HCT116 (cell line): ENCODE measurements around the gene EBI3. TPM values are rescaled to one million over a fixed set of nuclear protein-coding genes. Genes with fewer than 3 reads are reported as not detected.
"Not testable (repeated sequence)": the region's sequence is repeated elsewhere in the genome, so short reads cannot be mapped to it uniquely, and the experiment has no call there.

ENCODE experiments used
- ATAC-seq: fragments of 200-7000 bp; cut with Tn5 transposase; 2 replicates; pipeline ENCODE4 v1.9.1; 2020; ENCODE audit warnings: mild to moderate bottlenecking, moderate library complexity
- BruUV-seq: library from RNA; stranded (reverse); fragments of 400-500 nt; replicated peaks from 2 replicates; lab custom pipeline; 2021; lab: Mats Ljungman, UMichigan
- CTCF ChIA-PET: fragments of 300-600 bp; sonication (Branson Sonifier 250); formaldehyde crosslinking; loops from one replicate; lab custom pipeline; 2021; ENCODE audit warnings: antibody characterized with exemption; lab: Charles Lee
- POLR2A ChIA-PET: fragments of 300-600, 350-600 bp; sonication (Branson Sonifier 250); formaldehyde crosslinking; loops from one replicate; lab custom pipeline; 2021; ENCODE audit warnings: antibody characterized with exemption; lab: Charles Lee
- RAD21 ChIA-PET, 2 experiments: fragments of 300-600 bp; sonication (Branson Sonifier 250); formaldehyde crosslinking; loops; one replicate each; lab custom pipeline; 2023; ENCODE audit warnings: low total read pairs in 2 of 2; ENCODE audit not compliant: uncharacterized antibody in 2 of 2, unreplicated experiment in 2 of 2, low non-redundant PET in 1 of 2; lab: Charles Lee
- DNase-seq: peaks from one replicate; pipeline ENCODE4 v3.0.0-alpha.2; 2010; ENCODE audit warnings: low read depth, low spot score
- H2AFZ ChIP-seq: fragments of 200-600 bp; shearing (Covaris generic), sonication (generic); 2 replicates; pipeline ENCODE4 v1.6.1; 2017; ENCODE audit warnings: low read depth, mixed run types, mixed read lengths, antibody characterized with exemption, low read length; ENCODE audit not compliant: poor library complexity, severe bottlenecking
- H3K27ac ChIP-seq: 2 replicates; pipeline ENCODE4 v1.5.1; 2012; ENCODE audit warnings: low read depth, low read length
- H3K27me3 ChIP-seq: fragments of 200-600 bp; sonication (generic); 2 replicates; pipeline ENCODE4 v1.6.1; 2016; ENCODE audit warnings: mixed run types, low read length, mixed read lengths; ENCODE audit not compliant: insufficient read depth
- H3K36me3 ChIP-seq, 2 experiments: fragments of 200-500 bp in 1 of 2; fragments of 200-600 bp in 1 of 2; sonication (Bioruptor generic) in 1 of 2; sonication (generic) in 1 of 2; 2 replicates each; pipeline versions ENCODE4 v1.5.1 to v1.6.1; 2014 to 2016; ENCODE audit warnings: low read length in 2 of 2, inconsistent platforms in 1 of 2, mixed read lengths in 1 of 2, mixed run types in 1 of 2; ENCODE audit not compliant: insufficient read depth in 2 of 2, control insufficient read depth in 1 of 2
- H3K4me1 ChIP-seq, 2 experiments: fragments of 200-600 bp in 1 of 2; sonication (generic) in 1 of 2; 2 replicates each; pipeline versions ENCODE4 v1.5.1 to v1.6.1; 2012 to 2017; ENCODE audit warnings: low read length in 2 of 2, inconsistent platforms in 1 of 2, mild to moderate bottlenecking in 1 of 2, mixed read lengths in 1 of 2, mixed run types in 1 of 2, moderate library complexity in 1 of 2; ENCODE audit not compliant: insufficient read depth in 2 of 2, control insufficient read depth in 1 of 2
- H3K4me2 ChIP-seq: fragments of 200-600 bp; sonication (generic); 2 replicates; pipeline ENCODE4 v1.6.1; 2017; ENCODE audit warnings: mixed run types, low read length, mixed read lengths
- H3K4me3 ChIP-seq, 2 experiments: fragments of 200-600 bp in 1 of 2; sonication (generic) in 1 of 2; replicated peaks in 1 of 2; 2 replicates each; pipeline ENCODE4 v1.5.1; 2011 to 2016; ENCODE audit warnings: low read length in 2 of 2, control low read depth in 1 of 2, low read depth in 1 of 2, mild to moderate bottlenecking in 1 of 2, mixed read lengths in 1 of 2, mixed run types in 1 of 2
- H3K79me2 ChIP-seq: fragments of 200-600 bp; sonication (generic); 2 replicates; pipeline ENCODE4 v1.6.1; 2017; ENCODE audit warnings: mild to moderate bottlenecking, mixed run types, low read length, moderate library complexity, mixed read lengths; ENCODE audit not compliant: insufficient read depth
- H3K9ac ChIP-seq: fragments of 200-600 bp; sonication (generic); 2 replicates; pipeline ENCODE4 v1.6.1; 2016; ENCODE audit warnings: low read length, mixed read lengths
- H3K9me2 ChIP-seq: fragments of 200-600 bp; sonication (generic), shearing (Covaris generic); 2 replicates; pipeline ENCODE4 v1.6.1; 2017; ENCODE audit warnings: mixed run types, mild to moderate bottlenecking, moderate library complexity; ENCODE audit not compliant: insufficient read depth
- H3K9me3 ChIP-seq, 2 experiments: fragments of 200-500 bp in 1 of 2; fragments of 200-600 bp in 1 of 2; sonication (Bioruptor generic) in 1 of 2; sonication (generic) in 1 of 2; 2 replicates each; pipeline ENCODE4 v1.6.1; 2014 to 2017; ENCODE audit warnings: low read length in 2 of 2, mixed read lengths in 2 of 2, inconsistent platforms in 1 of 2, low read depth in 1 of 2, mild to moderate bottlenecking in 1 of 2, mixed run types in 1 of 2, moderate library complexity in 1 of 2; ENCODE audit not compliant: control insufficient read depth in 1 of 2, insufficient read depth in 1 of 2
- H4K20me1 ChIP-seq: fragments of 200-600 bp; sonication (generic), shearing (Covaris generic); 2 replicates; pipeline ENCODE4 v1.6.1; 2017; ENCODE audit warnings: mixed run types, mild to moderate bottlenecking, moderate library complexity; ENCODE audit not compliant: insufficient read depth
- EGR1 ChIP-seq: IDR thresholded peaks from 2 replicates; pipeline ENCODE4 v1.6.1; 2012; ENCODE audit warnings: low read depth
- ELF1 ChIP-seq: IDR thresholded peaks from 2 replicates; pipeline ENCODE4 v1.6.1; 2012; ENCODE audit warnings: low read depth, borderline replicate concordance
- EZH2 ChIP-seq: fragments of 200-600 bp; sonication (generic); IDR thresholded peaks from 2 replicates; pipeline ENCODE4 v1.6.1; 2017; ENCODE audit warnings: antibody characterized with exemption, mixed run types
- JUND ChIP-seq: IDR thresholded peaks from 2 replicates; pipeline ENCODE4 v1.6.1; 2012
- POLR2A ChIP-seq: IDR thresholded peaks from 2 replicates; pipeline ENCODE4 v1.7.0; 2011; ENCODE audit warnings: borderline replicate concordance; ENCODE audit not compliant: insufficient read depth, insufficient read length; ENCODE audit errors: extremely low read depth
- POLR2AphosphoS5 ChIP-seq: IDR thresholded peaks from 2 replicates; pipeline ENCODE4 v1.6.1; 2011; ENCODE audit warnings: mild to moderate bottlenecking, low read depth, low read length, moderate library complexity
- RAD21 ChIP-seq: IDR thresholded peaks from 2 replicates; pipeline ENCODE4 v1.6.1; 2012; ENCODE audit warnings: low read depth, mild to moderate bottlenecking
- SP1 ChIP-seq: IDR thresholded peaks from 2 replicates; pipeline ENCODE4 v1.6.1; 2012; ENCODE audit warnings: low read depth
- SRF ChIP-seq: IDR thresholded peaks from 2 replicates; pipeline ENCODE4 v1.6.1; 2012; ENCODE audit warnings: low read depth
- TCF7L2 ChIP-seq: IDR thresholded peaks from 2 replicates; pipeline ENCODE4 v1.7.0; 2011; ENCODE audit warnings: borderline replicate concordance, inconsistent platforms; ENCODE audit not compliant: insufficient read depth, insufficient read length; ENCODE audit errors: extremely low read depth
- YY1 ChIP-seq: IDR thresholded peaks from 2 replicates; pipeline ENCODE4 v1.6.1; 2011; ENCODE audit warnings: low read length, low read depth, moderate library complexity, mild to moderate bottlenecking; ENCODE audit not compliant: insufficient replicate concordance; ENCODE audit errors: extremely low read depth
- ZNF274 ChIP-seq: fragments of 200-500 bp; sonication (Bioruptor generic); IDR thresholded peaks from 2 replicates; pipeline ENCODE4 v1.6.1; 2014; ENCODE audit warnings: mild to moderate bottlenecking, low read depth, low read length, inconsistent platforms
- intact Hi-C: fragments of 100-400 bp; cut with micrococcal nuclease; formaldehyde crosslinking; loops from 2 replicates; pipeline ENCODE4 v1.10.0; 2022
- total RNA-seq: library from RNA; stranded (reverse); gene quantifications from one replicate; pipeline ENCODE4 v1.2.1, GENCODE V29; 2021; ENCODE audit not compliant: unreplicated experiment
- TF ChIP-seq, protein P1 (sequence below): IDR thresholded peaks from 2 replicates; pipeline ENCODE4 v1.6.1; 2012
- TF ChIP-seq, protein P2 (sequence below): IDR thresholded peaks from 2 replicates; pipeline ENCODE4 v1.6.1; 2011; ENCODE audit warnings: mild to moderate bottlenecking, low read length, moderate library complexity; ENCODE audit not compliant: insufficient replicate concordance; ENCODE audit errors: extremely low read depth
- TF ChIP-seq, protein P3 (sequence below): IDR thresholded peaks from 2 replicates; pipeline ENCODE4 v1.6.1; 2012; ENCODE audit warnings: low read depth
- TF ChIP-seq, protein P4 (sequence below): IDR thresholded peaks from 2 replicates; pipeline ENCODE4 v1.6.1; 2012

EBI3 gene
- total RNA-seq, 1 experiment from 2014 or later, result 1.2 TPM

DNA sequence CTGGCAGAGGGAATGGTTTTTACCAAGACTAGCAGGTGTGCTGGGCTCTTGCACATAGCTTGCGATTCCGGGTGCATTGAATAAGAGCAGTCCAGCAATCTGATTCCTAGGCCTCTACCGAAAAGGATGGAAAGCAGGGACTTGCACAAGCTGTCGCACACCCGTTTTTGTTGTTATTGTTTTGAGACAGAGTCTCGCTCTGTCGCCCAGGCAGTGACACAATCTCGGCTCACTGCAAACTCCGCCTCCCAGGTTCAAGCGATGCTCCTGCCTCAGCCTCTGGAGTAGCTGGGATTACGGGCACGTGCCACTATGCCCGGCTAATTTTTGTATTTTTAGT, 5.5 kb downstream of the EBI3 start:
- ATAC-seq (no peak), DNase-seq (no peak)
- no peak overlapping the region for H3K4me2 ChIP-seq
- no peak overlapping the region for H3K27ac ChIP-seq
- H3K27me3 ChIP-seq, result no peaks in the 10 kb centered on the region
- H2AFZ ChIP-seq, result no peak overlapping the region
- H3K9me3 ChIP-seq, result no peaks in the 10 kb centered on the region
- H3K79me2 ChIP-seq, result no peaks in the 10 kb centered on the region
- no peaks in the 10 kb centered on the region for H3K36me3 ChIP-seq
- no peaks in the 10 kb centered on the region for H4K20me1 ChIP-seq
- RAD21 ChIA-PET, result no interaction called here
- H3K9me2 ChIP-seq, result no peaks in the 10 kb centered on the region
- no peak overlapping the region for H3K4me3 ChIP-seq
- no peak overlapping the region for H3K9ac ChIP-seq
- POLR2A ChIA-PET, result no interaction called here
- peaks cover 0 to 13% of the 10 kb centered on the region in 2 experiments; a peak in 2 of 4 replicates for H3K4me1 ChIP-seq
- CTCF ChIA-PET, result no interaction called here
- no TSS peak for BruUV-seq
- intact Hi-C loops, result no loop called here
- TF ChIP-seq RAD21 (no peak), POLR2A (no peak), SRF (no peak), ELF1 (no peak), JUND (no peak), EZH2 (no peak), YY1 (no peak), SP1 (no peak), EGR1 (no peak), TCF7L2 (no peak), POLR2AphosphoS5 (no peak), ZNF274 (no peak)
- TF ChIP-seq, protein P1, sequence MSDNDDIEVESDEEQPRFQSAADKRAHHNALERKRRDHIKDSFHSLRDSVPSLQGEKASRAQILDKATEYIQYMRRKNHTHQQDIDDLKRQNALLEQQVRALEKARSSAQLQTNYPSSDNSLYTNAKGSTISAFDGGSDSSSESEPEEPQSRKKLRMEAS, result no peak
- TF ChIP-seq, protein P2, sequence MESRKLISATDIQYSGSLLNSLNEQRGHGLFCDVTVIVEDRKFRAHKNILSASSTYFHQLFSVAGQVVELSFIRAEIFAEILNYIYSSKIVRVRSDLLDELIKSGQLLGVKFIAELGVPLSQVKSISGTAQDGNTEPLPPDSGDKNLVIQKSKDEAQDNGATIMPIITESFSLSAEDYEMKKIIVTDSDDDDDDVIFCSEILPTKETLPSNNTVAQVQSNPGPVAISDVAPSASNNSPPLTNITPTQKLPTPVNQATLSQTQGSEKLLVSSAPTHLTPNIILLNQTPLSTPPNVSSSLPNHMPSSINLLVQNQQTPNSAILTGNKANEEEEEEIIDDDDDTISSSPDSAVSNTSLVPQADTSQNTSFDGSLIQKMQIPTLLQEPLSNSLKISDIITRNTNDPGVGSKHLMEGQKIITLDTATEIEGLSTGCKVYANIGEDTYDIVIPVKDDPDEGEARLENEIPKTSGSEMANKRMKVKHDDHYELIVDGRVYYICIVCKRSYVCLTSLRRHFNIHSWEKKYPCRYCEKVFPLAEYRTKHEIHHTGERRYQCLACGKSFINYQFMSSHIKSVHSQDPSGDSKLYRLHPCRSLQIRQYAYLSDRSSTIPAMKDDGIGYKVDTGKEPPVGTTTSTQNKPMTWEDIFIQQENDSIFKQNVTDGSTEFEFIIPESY, result no peak
- TF ChIP-seq, protein P3, sequence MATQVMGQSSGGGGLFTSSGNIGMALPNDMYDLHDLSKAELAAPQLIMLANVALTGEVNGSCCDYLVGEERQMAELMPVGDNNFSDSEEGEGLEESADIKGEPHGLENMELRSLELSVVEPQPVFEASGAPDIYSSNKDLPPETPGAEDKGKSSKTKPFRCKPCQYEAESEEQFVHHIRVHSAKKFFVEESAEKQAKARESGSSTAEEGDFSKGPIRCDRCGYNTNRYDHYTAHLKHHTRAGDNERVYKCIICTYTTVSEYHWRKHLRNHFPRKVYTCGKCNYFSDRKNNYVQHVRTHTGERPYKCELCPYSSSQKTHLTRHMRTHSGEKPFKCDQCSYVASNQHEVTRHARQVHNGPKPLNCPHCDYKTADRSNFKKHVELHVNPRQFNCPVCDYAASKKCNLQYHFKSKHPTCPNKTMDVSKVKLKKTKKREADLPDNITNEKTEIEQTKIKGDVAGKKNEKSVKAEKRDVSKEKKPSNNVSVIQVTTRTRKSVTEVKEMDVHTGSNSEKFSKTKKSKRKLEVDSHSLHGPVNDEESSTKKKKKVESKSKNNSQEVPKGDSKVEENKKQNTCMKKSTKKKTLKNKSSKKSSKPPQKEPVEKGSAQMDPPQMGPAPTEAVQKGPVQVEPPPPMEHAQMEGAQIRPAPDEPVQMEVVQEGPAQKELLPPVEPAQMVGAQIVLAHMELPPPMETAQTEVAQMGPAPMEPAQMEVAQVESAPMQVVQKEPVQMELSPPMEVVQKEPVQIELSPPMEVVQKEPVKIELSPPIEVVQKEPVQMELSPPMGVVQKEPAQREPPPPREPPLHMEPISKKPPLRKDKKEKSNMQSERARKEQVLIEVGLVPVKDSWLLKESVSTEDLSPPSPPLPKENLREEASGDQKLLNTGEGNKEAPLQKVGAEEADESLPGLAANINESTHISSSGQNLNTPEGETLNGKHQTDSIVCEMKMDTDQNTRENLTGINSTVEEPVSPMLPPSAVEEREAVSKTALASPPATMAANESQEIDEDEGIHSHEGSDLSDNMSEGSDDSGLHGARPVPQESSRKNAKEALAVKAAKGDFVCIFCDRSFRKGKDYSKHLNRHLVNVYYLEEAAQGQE, result no peak
- TF ChIP-seq, protein P4, sequence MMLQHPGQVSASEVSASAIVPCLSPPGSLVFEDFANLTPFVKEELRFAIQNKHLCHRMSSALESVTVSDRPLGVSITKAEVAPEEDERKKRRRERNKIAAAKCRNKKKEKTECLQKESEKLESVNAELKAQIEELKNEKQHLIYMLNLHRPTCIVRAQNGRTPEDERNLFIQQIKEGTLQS, result no peak

DNA sequence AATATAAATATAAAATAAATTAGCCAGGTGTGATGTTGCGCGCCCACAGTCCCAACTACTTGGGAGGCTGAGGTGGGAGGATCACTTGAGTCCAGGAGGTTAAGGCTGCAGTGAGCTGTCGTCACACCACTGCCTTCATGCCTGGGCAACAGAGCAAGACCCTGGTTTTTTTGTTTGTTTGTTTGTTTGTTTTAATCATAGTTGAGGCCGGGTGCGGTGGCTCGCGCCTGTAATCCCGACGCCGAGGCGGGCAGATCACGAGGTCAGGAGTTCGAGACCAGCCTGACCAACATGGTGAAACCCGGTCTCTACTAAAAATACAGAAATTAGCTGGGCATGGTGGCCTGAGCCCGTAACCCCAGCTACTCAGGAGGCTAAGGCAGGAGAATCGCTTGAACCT, 8.2 kb downstream of the EBI3 start:
- H3K4me2 ChIP-seq, H3K4me1 ChIP-seq, H3K4me3 ChIP-seq, H3K79me2 ChIP-seq, ATAC-seq, H3K9me2 ChIP-seq, BruUV-seq, H3K27ac ChIP-seq, DNase-seq, H3K36me3 ChIP-seq, H4K20me1 ChIP-seq, H3K9ac ChIP-seq, CTCF ChIA-PET, H3K27me3 ChIP-seq, intact Hi-C loops, H2AFZ ChIP-seq: not testable (repeated sequence)
- RAD21 ChIA-PET, result interaction anchor here in 1 of 2 experiments (0.6 kb wide), 1 partner anchor 347 kb away, joined by 5 read pairs; no protein-coding TSS in a partner anchor
- POLR2A ChIA-PET, result interaction anchor here (0.9 kb wide), 1 partner anchor 9 kb away, joined by 3 read pairs; the partner anchor contains the start of gene YJU2
- H3K9me3 ChIP-seq, result peaks cover 8 to 10% of the 10 kb centered on the region in 2 experiments; a peak in 3 of 4 replicates
